Mesenchymal stem cell (in vitro differentiated cells and primary cell): ENCODE results near the gene NOX3.

Experiments
- DNase-seq: peaks from one replicate; pipeline ENCODE4 v3.0.0-alpha.2; 2013
- H2AFZ ChIP-seq: one replicate; pipeline ENCODE4 v1.6.1; 2013; ENCODE audit warnings: low read depth, mild to moderate bottlenecking, control low read depth, inconsistent platforms, low read length, moderate library complexity
- H2AK5ac ChIP-seq: 2 replicates; pipeline ENCODE4 v1.6.1; 2013; ENCODE audit warnings: low read length, moderate library complexity, mild to moderate bottlenecking, inconsistent platforms; ENCODE audit not compliant: severe bottlenecking
- H2BK120ac ChIP-seq: one replicate; pipeline ENCODE4 v1.6.1; 2013; ENCODE audit warnings: low read depth, mild to moderate bottlenecking, inconsistent platforms, low read length, moderate library complexity
- H2BK12ac ChIP-seq, 2 experiments: one replicate each; pipeline ENCODE4 v1.6.1; 2013; ENCODE audit warnings: inconsistent platforms in 2 of 2, low read length in 2 of 2, mild to moderate bottlenecking in 2 of 2, moderate library complexity in 2 of 2, control low read depth in 1 of 2
- H2BK15ac ChIP-seq: one replicate; pipeline ENCODE4 v1.6.1; 2013; ENCODE audit warnings: mild to moderate bottlenecking, low read depth, inconsistent platforms; ENCODE audit not compliant: poor library complexity, severe bottlenecking
- H2BK5ac ChIP-seq: 2 replicates; pipeline ENCODE4 v1.6.1; 2013; ENCODE audit warnings: low read depth, mild to moderate bottlenecking, low read length, control low read depth, inconsistent platforms; ENCODE audit not compliant: poor library complexity, severe bottlenecking
- H3K14ac ChIP-seq, 2 experiments: one replicate each; pipeline ENCODE4 v1.6.1; 2013; ENCODE audit warnings: inconsistent platforms in 2 of 2, low read length in 2 of 2, control low read depth in 1 of 2, mild to moderate bottlenecking in 1 of 2, moderate library complexity in 1 of 2
- H3K18ac ChIP-seq, 2 experiments: one replicate each; pipeline ENCODE4 v1.6.1; 2013; ENCODE audit warnings: inconsistent platforms in 2 of 2, low read length in 2 of 2, control low read depth in 1 of 2, low read depth in 1 of 2, mild to moderate bottlenecking in 1 of 2
- H3K23ac ChIP-seq, 2 experiments: one replicate each; pipeline ENCODE4 v1.6.1; 2013; ENCODE audit warnings: inconsistent platforms in 2 of 2, low read length in 2 of 2, mild to moderate bottlenecking in 2 of 2, moderate library complexity in 2 of 2, control low read depth in 1 of 2
- H3K27ac ChIP-seq: 2 replicates; pipeline ENCODE4 v1.5.1; 2013; ENCODE audit warnings: mild to moderate bottlenecking, moderate library complexity, low read length, control low read depth, inconsistent platforms; ENCODE audit not compliant: poor library complexity, severe bottlenecking
- H3K27me3 ChIP-seq, 2 experiments: 2 replicates each; pipeline versions ENCODE4 v1.6.1 to v1.7.0; 2013; ENCODE audit warnings: low read length in 2 of 2, mild to moderate bottlenecking in 2 of 2, moderate library complexity in 2 of 2, control low read depth in 1 of 2, inconsistent platforms in 1 of 2; ENCODE audit not compliant: control insufficient read depth in 1 of 2, insufficient read depth in 1 of 2
- H3K36me3 ChIP-seq, 2 experiments: 2 replicates each; pipeline versions ENCODE4 v1.6.1 to v1.7.0; 2013; ENCODE audit warnings: low read length in 2 of 2, control low read depth in 1 of 2, inconsistent platforms in 1 of 2, low read depth in 1 of 2, mild to moderate bottlenecking in 1 of 2; ENCODE audit not compliant: insufficient read depth in 2 of 2, control insufficient read depth in 1 of 2
- H3K4ac ChIP-seq, 2 experiments: one replicate each; pipeline ENCODE4 v1.6.1; 2013; ENCODE audit warnings: inconsistent platforms in 2 of 2, low read length in 2 of 2, mild to moderate bottlenecking in 2 of 2, moderate library complexity in 2 of 2, control low read depth in 1 of 2, low read depth in 1 of 2
- H3K4me1 ChIP-seq: 2 replicates; pipeline ENCODE4 v1.6.1; 2013; ENCODE audit warnings: low read depth, low read length, control low read depth; ENCODE audit not compliant: control insufficient read depth, insufficient read depth
- H3K4me2 ChIP-seq: 2 replicates; pipeline ENCODE4 v1.6.1; 2013; ENCODE audit warnings: low read length, mild to moderate bottlenecking, inconsistent platforms; ENCODE audit not compliant: poor library complexity, severe bottlenecking
- H3K4me3 ChIP-seq, 2 experiments: 2 replicates each; pipeline versions ENCODE4 v1.5.1 to v1.7.0; 2013; ENCODE audit warnings: low read length in 2 of 2, mild to moderate bottlenecking in 2 of 2, control low read depth in 1 of 2, low read depth in 1 of 2; ENCODE audit not compliant: insufficient read depth in 1 of 2
- H3K79me1 ChIP-seq: replicated peaks from 2 replicates; pipeline ENCODE4 v1.6.1; 2013; ENCODE audit warnings: mild to moderate bottlenecking, control low read depth, low read length, inconsistent platforms; ENCODE audit not compliant: poor library complexity, severe bottlenecking
- H3K9ac ChIP-seq: 2 replicates; pipeline ENCODE4 v1.7.0; 2013; ENCODE audit warnings: mild to moderate bottlenecking, low read length, moderate library complexity
- H3K9me3 ChIP-seq: 2 replicates; pipeline ENCODE4 v1.7.0; 2013; ENCODE audit warnings: mild to moderate bottlenecking, low read length; ENCODE audit not compliant: control insufficient read depth
- H4K8ac ChIP-seq: one replicate; pipeline ENCODE4 v1.6.1; 2013; ENCODE audit warnings: inconsistent platforms, mild to moderate bottlenecking, low read length, moderate library complexity
- H4K91ac ChIP-seq: one replicate; pipeline ENCODE4 v1.6.1; 2013; ENCODE audit warnings: mild to moderate bottlenecking, low read length, inconsistent platforms
- WGBS: methylation state at CpG from one replicate; pipeline ENCODE4 v1.1.7; 2013; ENCODE audit warnings: mixed read lengths; 5-methylcytosine and 5-hydroxymethylcytosine counted together

Gene NOX3

GRCh38 chr6:155441112-155441465 lies 14.6 kb downstream of the NOX3 start:
- no peaks in the 10 kb centered on the region for H3K36me3 ChIP-seq
- no peak overlapping the region for H3K27ac ChIP-seq
- H2AK5ac ChIP-seq, result no peak overlapping the region
- no peak overlapping the region for H3K4me2 ChIP-seq
- no peak overlapping the region for H3K4me3 ChIP-seq
- no peak overlapping the region for H2BK12ac ChIP-seq
- no peak overlapping the region for H2AFZ ChIP-seq
- H3K23ac ChIP-seq, result no peak overlapping the region
- no peak overlapping the region for H4K8ac ChIP-seq
- H3K14ac ChIP-seq, result no peak overlapping the region
- H3K9ac ChIP-seq, result no peak overlapping the region
- no peaks in the 10 kb centered on the region for H3K4me1 ChIP-seq
- H3K4ac ChIP-seq, result no peak overlapping the region
- H3K27me3 ChIP-seq, result no peaks in the 10 kb centered on the region
- no peak for DNase-seq
- no peak overlapping the region for H2BK5ac ChIP-seq
- no peak overlapping the region for H4K91ac ChIP-seq
- no peaks in the 10 kb centered on the region for H3K9me3 ChIP-seq
- H2BK15ac ChIP-seq, result no peak overlapping the region
- H3K18ac ChIP-seq, result no peak overlapping the region
- no peaks in the 10 kb centered on the region for H3K79me1 ChIP-seq
- WGBS, result no CpG with 5 or more reads among the region's 4 CpGs
- no peak overlapping the region for H2BK120ac ChIP-seq

- no peak overlapping the region for H3K9ac ChIP-seq
- no peaks in the 10 kb centered on the region for H3K9me3 ChIP-seq
- H3K27ac ChIP-seq, result no peak overlapping the region
- no peak overlapping the region for H2BK12ac ChIP-seq
- no peak overlapping the region for H3K14ac ChIP-seq
- no peak overlapping the region for H2BK5ac ChIP-seq
- no peaks in the 10 kb centered on the region for H3K4me1 ChIP-seq
- H2BK120ac ChIP-seq, result no peak overlapping the region
- 94% methylated on average over 6 of the region's 6 CpGs for WGBS
- H3K23ac ChIP-seq, result no peak overlapping the region
- DNase-seq, result no peak
- no peak overlapping the region for H2AFZ ChIP-seq
- H3K36me3 ChIP-seq, result no peaks in the 10 kb centered on the region
- no peak overlapping the region for H3K4me2 ChIP-seq
- H4K91ac ChIP-seq, result no peak overlapping the region
- H2BK15ac ChIP-seq, result no peak overlapping the region
- H3K79me1 ChIP-seq, result no peaks in the 10 kb centered on the region
- no peak overlapping the region for H3K4ac ChIP-seq
- no peak overlapping the region for H2AK5ac ChIP-seq
- no peak overlapping the region for H4K8ac ChIP-seq
- H3K18ac ChIP-seq, result no peak overlapping the region
- H3K4me3 ChIP-seq, result no peak overlapping the region
- H3K27me3 ChIP-seq, result no peaks in the 10 kb centered on the region
Observed at GRCh38 chr6:155440398-155441111, 15.1 kb downstream of the NOX3 start.

GRCh38 chr6:155439376-155439775 lies 16.3 kb downstream of the NOX3 start:
- Histone ChIP-seq H3K18ac (no peak overlapping the region), H2BK5ac (no peak overlapping the region), H3K27me3 (no peaks in the 10 kb centered on the region), H3K4me2 (no peak overlapping the region), H2BK12ac (peak overlapping the region in 1 of 2 experiments; percentile 18), H2AFZ (no peak overlapping the region), H2BK120ac (no peak overlapping the region), H4K91ac (no peak overlapping the region), H3K9me3 (no peaks in the 10 kb centered on the region), H3K4me3 (no peak overlapping the region), H3K36me3 (no peaks in the 10 kb centered on the region), H2AK5ac (no peak overlapping the region), H3K4ac (no peak overlapping the region), H3K14ac (no peak overlapping the region), H3K27ac (no peak overlapping the region), H3K23ac (no peak overlapping the region), H2BK15ac (no peak overlapping the region), H3K4me1 (no peaks in the 10 kb centered on the region), H3K79me1 (no peaks in the 10 kb centered on the region), H4K8ac (no peak overlapping the region), H3K9ac (no peak overlapping the region)
- 100% methylated on average over 1 of the region's 3 CpGs for WGBS
- no peak for DNase-seq

GRCh38 chr6:155436981-155437749 lies 18.5 kb downstream of the NOX3 start:
- Histone ChIP-seq H3K14ac (no peak overlapping the region), H3K18ac (no peak overlapping the region), H3K4me3 (no peak overlapping the region), H2AFZ (no peak overlapping the region), H3K23ac (no peak overlapping the region), H4K8ac (no peak overlapping the region), H3K4ac (no peak overlapping the region), H3K4me2 (no peak overlapping the region), H2BK12ac (no peak overlapping the region), H2BK5ac (no peak overlapping the region), H2BK120ac (no peak overlapping the region), H2AK5ac (no peak overlapping the region), H4K91ac (no peak overlapping the region), H3K27ac (no peak overlapping the region), H2BK15ac (no peak overlapping the region), H3K79me1 (no peaks in the 10 kb centered on the region), H3K36me3 (no peaks in the 10 kb centered on the region), H3K9ac (no peak overlapping the region), H3K27me3 (no peaks in the 10 kb centered on the region), H3K4me1 (no peaks in the 10 kb centered on the region), H3K9me3 (no peaks in the 10 kb centered on the region)
- peak; percentile 22 for DNase-seq
- WGBS, result 76% methylated on average over 5 of the region's 5 CpGs
